ENCODE data around the gene CHMP6.

DNA sequence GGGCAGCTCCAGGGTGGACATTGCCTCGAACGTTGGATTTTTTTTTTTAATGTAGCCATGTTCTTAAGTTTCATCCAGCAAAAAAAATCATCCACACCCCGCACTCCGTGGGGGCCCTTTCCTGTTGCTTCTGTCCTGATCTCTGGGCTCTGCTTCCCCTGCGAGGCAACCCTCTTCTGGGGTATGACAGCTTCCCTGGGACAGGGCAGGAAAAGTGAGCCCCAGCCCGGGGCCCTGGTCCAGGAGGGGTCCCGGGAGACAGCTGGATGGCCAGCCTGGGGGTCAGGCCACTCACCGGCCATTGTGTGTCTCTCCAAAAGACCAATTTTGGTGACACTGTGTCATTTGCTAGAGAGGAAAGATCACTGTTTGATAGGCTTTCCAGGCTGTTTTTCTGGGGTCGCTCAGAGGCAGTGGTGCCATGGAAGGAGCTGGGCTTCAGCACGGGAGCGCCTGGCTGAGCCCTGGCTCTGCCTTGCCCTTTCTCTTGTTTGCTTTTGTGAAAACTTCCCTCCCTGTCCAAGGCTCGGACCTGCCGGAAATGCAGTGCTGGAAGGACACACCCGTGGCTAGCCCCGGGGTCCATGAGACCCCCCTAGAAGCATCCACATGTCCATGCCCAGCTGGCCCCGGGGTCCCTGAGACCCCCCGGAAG is 41.0 kb upstream of the CHMP6 start:
- TF ChIP-seq, protein P1, sequence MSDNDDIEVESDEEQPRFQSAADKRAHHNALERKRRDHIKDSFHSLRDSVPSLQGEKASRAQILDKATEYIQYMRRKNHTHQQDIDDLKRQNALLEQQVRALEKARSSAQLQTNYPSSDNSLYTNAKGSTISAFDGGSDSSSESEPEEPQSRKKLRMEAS (IDR thresholded peaks at IDR 0.05; ENCODE audit: low read depth, low read length): no peak
- TF ChIP-seq POLR2A (IDR thresholded peaks at IDR 0.05; ENCODE audit: extremely low read depth, insufficient read length): no peak

Measured in NB4 (cell line).